Upper lobe of right lung (tissue), 1 donor: ENCODE results near the gene SLITRK4. TPM values are rescaled to one million over a fixed set of nuclear protein-coding genes. Genes with fewer than 3 reads are reported as not detected.

ENCODE experiments used
- ATAC-seq: fragments of 200-7000 bp; cut with Tn5 transposase; one replicate; pipeline ENCODE4 v1.9.1; 2020; ENCODE audit warnings: mild to moderate bottlenecking, moderate library complexity
- DNase-seq: peaks from one replicate; pipeline ENCODE4 v3.0.0-alpha.2; 2020
- H3K27ac ChIP-seq: fragments of 200-600 bp; one replicate; pipeline ENCODE4 v1.8.0; 2022
- H3K27me3 ChIP-seq: fragments of 200-600 bp; one replicate; pipeline ENCODE4 v1.8.0; 2022; ENCODE audit warnings: mild to moderate bottlenecking
- H3K36me3 ChIP-seq: fragments of 200-600 bp; one replicate; pipeline ENCODE4 v1.8.0; 2022
- H3K4me1 ChIP-seq: fragments of 200-600 bp; one replicate; pipeline ENCODE4 v1.8.0; 2022
- H3K4me3 ChIP-seq: fragments of 200-600 bp; one replicate; pipeline ENCODE4 v1.8.0; 2022; ENCODE audit warnings: mild to moderate bottlenecking
- H3K9me3 ChIP-seq: fragments of 200-600 bp; one replicate; pipeline ENCODE4 v1.8.0; 2022
- CTCF ChIP-seq: fragments of 200-600 bp; IDR thresholded peaks from one replicate; pipeline ENCODE4 v1.8.0; 2022; ENCODE audit warnings: antibody characterized with exemption
- intact Hi-C: fragments of 100-400 bp; cut with DNase I; formaldehyde crosslinking; loops from one replicate; pipeline ENCODE4 v1.11.0; 2022
- total RNA-seq: library from RNA; stranded (reverse); fragmentation: NEBNext Ultra II Directional; extraction: Animal tissue kit (Norgen Biotek cat#: 25700); gene quantifications from one replicate; pipeline ENCODE4 v1.2.1, GENCODE V29; 2021
- donor health status: DM: no; HTN: yes; CAD: no; lungs with severe emphysema.

Gene SLITRK4
- total RNA-seq, 1 donor from 2014 or later, result 0.58 TPM

GRCh38 chrX:143663755-143664154 is 27.9 kb upstream of the SLITRK4 start:
- Histone ChIP-seq H3K27me3 (no peaks in the 10 kb centered on the region), H3K4me3 (no peak overlapping the region), H3K36me3 (no peaks in the 10 kb centered on the region), H3K27ac (no peak overlapping the region), H3K9me3 (no peaks in the 10 kb centered on the region), H3K4me1 (no peaks in the 10 kb centered on the region)
- intact Hi-C loops, result no loop called here
- TF ChIP-seq CTCF, result no peak
- no peak for ATAC-seq
- no peak for DNase-seq

- Histone ChIP-seq H3K9me3 (no peaks in the 10 kb centered on the region), H3K27ac (no peak overlapping the region), H3K27me3 (no peaks in the 10 kb centered on the region), H3K36me3 (no peaks in the 10 kb centered on the region), H3K4me1 (no peaks in the 10 kb centered on the region), H3K4me3 (no peak overlapping the region)
- DNase-seq (no peak), ATAC-seq (no peak)
- intact Hi-C loops, result no loop called here
- TF ChIP-seq CTCF, result no peak
These were observed 25.4 kb upstream of the SLITRK4 start for GRCh38 chrX:143661286-143661685.

- intact Hi-C loops, result no loop called here
- Histone ChIP-seq H3K27ac (no peak overlapping the region), H3K36me3 (no peaks in the 10 kb centered on the region), H3K4me3 (no peak overlapping the region), H3K27me3 (no peaks in the 10 kb centered on the region), H3K4me1 (no peaks in the 10 kb centered on the region), H3K9me3 (no peaks in the 10 kb centered on the region)
- peak; percentile 9 for TF ChIP-seq CTCF
- no peak for DNase-seq
- ATAC-seq, result peak; percentile 77
These were observed 12.8 kb upstream of the SLITRK4 start for GRCh38 chrX:143648705-143649104.

GRCh38 chrX:143642426-143642825 is 6.5 kb upstream of the SLITRK4 start:
- no peaks in the 10 kb centered on the region for H3K27me3 ChIP-seq
- intact Hi-C loops, result no loop called here
- TF ChIP-seq CTCF, result no peak
- no peaks in the 10 kb centered on the region for H3K9me3 ChIP-seq
- H3K27ac ChIP-seq, result no peak overlapping the region
- no peak overlapping the region for H3K4me3 ChIP-seq
- DNase-seq (no peak), ATAC-seq (no peak)
- no peaks in the 10 kb centered on the region for H3K4me1 ChIP-seq
- no peaks in the 10 kb centered on the region for H3K36me3 ChIP-seq

GRCh38 chrX:143636831-143637230 is 930 bp upstream of the SLITRK4 start:
- DNase-seq, result no peak
- intact Hi-C loops, result no loop called here

More at GRCh38 chrX:143636831-143637230, 930 bp upstream of the SLITRK4 start:
- Histone ChIP-seq H3K4me3 (no peak overlapping the region), H3K27me3 (peaks cover 3% of the 10 kb centered on the region), H3K9me3 (no peaks in the 10 kb centered on the region), H3K4me1 (no peaks in the 10 kb centered on the region), H3K27ac (no peak overlapping the region), H3K36me3 (no peaks in the 10 kb centered on the region)
- ATAC-seq, result no peak
- no peak for TF ChIP-seq CTCF
